Mesendoderm (in vitro differentiated cells): ENCODE measurements around the gene NMRK1.

Experiments
- DNase-seq: peaks from one replicate; pipeline ENCODE4 v3.0.0; 2013
- H2AK5ac ChIP-seq: 2 replicates; pipeline ENCODE4 v1.6.1; 2013; ENCODE audit warnings: low read length, inconsistent platforms
- H2BK120ac ChIP-seq: 2 replicates; pipeline ENCODE4 v1.6.1; 2013; ENCODE audit warnings: low read depth, mild to moderate bottlenecking, low read length, moderate library complexity, mixed read lengths
- H2BK15ac ChIP-seq: replicated peaks from 2 replicates; pipeline ENCODE4 v1.6.1; 2013; ENCODE audit warnings: low read depth, mild to moderate bottlenecking, moderate library complexity
- H2BK5ac ChIP-seq: 2 replicates; pipeline ENCODE4 v1.6.1; 2013; ENCODE audit warnings: low read length, inconsistent platforms
- H3K18ac ChIP-seq: 2 replicates; pipeline ENCODE4 v1.6.1; 2013; ENCODE audit warnings: mild to moderate bottlenecking, low read length, mixed read lengths
- H3K23ac ChIP-seq: one replicate; pipeline ENCODE4 v1.6.1; 2013; ENCODE audit warnings: low read length
- H3K27ac ChIP-seq: 2 replicates; pipeline ENCODE4 v1.5.1; 2013; ENCODE audit warnings: low read depth, mild to moderate bottlenecking, inconsistent platforms, low read length, moderate library complexity
- H3K27me3 ChIP-seq: 2 replicates; pipeline ENCODE4 v1.6.1; 2013; ENCODE audit warnings: low read length, control low read depth, mild to moderate bottlenecking, inconsistent platforms; ENCODE audit not compliant: insufficient read depth, poor library complexity
- H3K36me3 ChIP-seq: 2 replicates; pipeline ENCODE4 v1.6.1; 2013; ENCODE audit warnings: low read length, inconsistent platforms; ENCODE audit not compliant: control insufficient read depth, insufficient read depth
- H3K4ac ChIP-seq: one replicate; pipeline ENCODE4 v1.6.1; 2013; ENCODE audit warnings: low read depth, mild to moderate bottlenecking, low read length, moderate library complexity
- H3K4me1 ChIP-seq: 2 replicates; pipeline ENCODE4 v1.6.1; 2013; ENCODE audit warnings: low read depth, low read length, inconsistent platforms; ENCODE audit not compliant: control insufficient read depth
- H3K4me2 ChIP-seq: 2 replicates; pipeline ENCODE4 v1.6.1; 2013; ENCODE audit warnings: low read length
- H3K4me3 ChIP-seq: 2 replicates; pipeline ENCODE4 v1.5.1; 2013; ENCODE audit warnings: mild to moderate bottlenecking, low read length
- H3K56ac ChIP-seq: one replicate; pipeline ENCODE4 v1.6.1; 2013; ENCODE audit warnings: low read length
- H3K79me1 ChIP-seq: 2 replicates; pipeline ENCODE4 v1.6.1; 2013; ENCODE audit warnings: low read length, inconsistent platforms
- H3K79me2 ChIP-seq: 2 replicates; pipeline ENCODE4 v1.6.1; 2013; ENCODE audit warnings: mild to moderate bottlenecking, low read length; ENCODE audit not compliant: control insufficient read depth, insufficient read depth
- H3K9ac ChIP-seq: 2 replicates; pipeline ENCODE4 v1.6.1; 2013; ENCODE audit warnings: low read length, inconsistent platforms
- H4K5ac ChIP-seq: one replicate; pipeline ENCODE4 v1.6.1; 2013; ENCODE audit warnings: low read length
- H4K8ac ChIP-seq: one replicate; pipeline ENCODE4 v1.6.1; 2013; ENCODE audit warnings: low read depth, mild to moderate bottlenecking, control low read depth, low read length, moderate library complexity
- WGBS: extraction: QIAGEN DNeasy Blood & Tissue Kit; methylation state at CpG from one replicate; pipeline ENCODE4 v1.1.7; 2013; ENCODE audit warnings: low lambda C conversion rate, missing lambda C conversion rate; ENCODE audit not compliant: insufficient coverage; ENCODE audit errors: extremely low coverage; 5-methylcytosine and 5-hydroxymethylcytosine counted together

The NMRK1 gene

GRCh38 chr9:75036793-75037192 is 51.2 kb downstream of the NMRK1 start:
- H2AK5ac ChIP-seq: no peak overlapping the region
- WGBS: 100% methylated on average over 1 of the region's 3 CpGs
- no peaks in the 10 kb centered on the region for H3K79me2 ChIP-seq
- H2BK5ac ChIP-seq: no peak overlapping the region
- H3K4me1 ChIP-seq: no peaks in the 10 kb centered on the region
- H3K56ac ChIP-seq: no peak overlapping the region
- H3K4me3 ChIP-seq: no peak overlapping the region
- no peak overlapping the region for H3K4ac ChIP-seq
- H4K8ac ChIP-seq: no peak overlapping the region
- no peak overlapping the region for H3K4me2 ChIP-seq
- H3K79me1 ChIP-seq: no peaks in the 10 kb centered on the region
- no peak overlapping the region for H3K18ac ChIP-seq
- H3K9ac ChIP-seq: no peak overlapping the region
- H2BK15ac ChIP-seq: no peak overlapping the region
- no peak overlapping the region for H3K23ac ChIP-seq
- H3K27ac ChIP-seq: no peak overlapping the region
- no peaks in the 10 kb centered on the region for H3K27me3 ChIP-seq
- no peaks in the 10 kb centered on the region for H3K36me3 ChIP-seq
- no peak overlapping the region for H4K5ac ChIP-seq
- no peak overlapping the region for H2BK120ac ChIP-seq
- no peak for DNase-seq

- Histone ChIP-seq H3K79me2 (no peaks in the 10 kb centered on the region), H2BK15ac (no peak overlapping the region), H3K36me3 (no peaks in the 10 kb centered on the region), H3K4me1 (no peaks in the 10 kb centered on the region), H2BK120ac (no peak overlapping the region), H2BK5ac (no peak overlapping the region), H3K56ac (no peak overlapping the region), H4K5ac (no peak overlapping the region), H3K18ac (no peak overlapping the region), H3K4ac (no peak overlapping the region), H3K27ac (no peak overlapping the region), H3K79me1 (no peaks in the 10 kb centered on the region), H3K27me3 (no peaks in the 10 kb centered on the region), H3K4me3 (no peak overlapping the region), H3K9ac (no peak overlapping the region), H4K8ac (no peak overlapping the region), H3K23ac (no peak overlapping the region), H2AK5ac (no peak overlapping the region), H3K4me2 (no peak overlapping the region)
- no CpG with 5 or more reads among the region's 2 CpGs for WGBS
- DNase-seq: no peak
Measured at GRCh38 chr9:75033791-75034473, 54.0 kb downstream of the NMRK1 start.

GRCh38 chr9:75027187-75028107 is 60.5 kb downstream of the NMRK1 start:
- Histone ChIP-seq H2BK120ac (no peak overlapping the region), H2AK5ac (no peak overlapping the region), H3K56ac (peak overlapping the region; percentile 94), H3K18ac (peak overlapping the region; percentile 51), H3K4ac (peak overlapping the region; percentile 41), H2BK5ac (peak overlapping the region; percentile 20), H3K4me2 (peak overlapping the region; percentile 70), H3K4me3 (peak overlapping the region; percentile 51), H2BK15ac (no peak overlapping the region), H4K8ac (no peak overlapping the region), H4K5ac (no peak overlapping the region), H3K27me3 (no peaks in the 10 kb centered on the region), H3K4me1 (no peaks in the 10 kb centered on the region), H3K27ac (peak overlapping the region; percentile 89), H3K79me1 (peaks cover 11% of the 10 kb centered on the region), H3K36me3 (no peaks in the 10 kb centered on the region), H3K23ac (no peak overlapping the region), H3K79me2 (peaks cover 25% of the 10 kb centered on the region), H3K9ac (peak overlapping the region; percentile 82)
- no CpG with 5 or more reads among the region's 59 CpGs for WGBS
- peak; percentile 56 for DNase-seq

GRCh38 chr9:75023846-75024245 is 64.1 kb downstream of the NMRK1 start:
- H2AK5ac ChIP-seq: no peak overlapping the region
- H3K18ac ChIP-seq: no peak overlapping the region
- no peaks in the 10 kb centered on the region for H3K4me1 ChIP-seq
- peak; percentile 13 for DNase-seq
- no peak overlapping the region for H3K4ac ChIP-seq
- peaks cover 17% of the 10 kb centered on the region for H3K79me1 ChIP-seq
- H2BK120ac ChIP-seq: no peak overlapping the region
- H3K23ac ChIP-seq: no peak overlapping the region
- H3K56ac ChIP-seq: no peak overlapping the region
- no peaks in the 10 kb centered on the region for H3K27me3 ChIP-seq
- no peak overlapping the region for H4K8ac ChIP-seq
- H2BK15ac ChIP-seq: no peak overlapping the region
- no peak overlapping the region for H3K4me2 ChIP-seq
- H3K79me2 ChIP-seq: peaks cover 35% of the 10 kb centered on the region
- no peak overlapping the region for H2BK5ac ChIP-seq
- no peak overlapping the region for H3K4me3 ChIP-seq
- no peak overlapping the region for H3K9ac ChIP-seq
- no peaks in the 10 kb centered on the region for H3K36me3 ChIP-seq
- H3K27ac ChIP-seq: no peak overlapping the region
- H4K5ac ChIP-seq: no peak overlapping the region

- Histone ChIP-seq H3K4ac (no peak overlapping the region), H3K4me1 (no peaks in the 10 kb centered on the region), H3K27me3 (no peaks in the 10 kb centered on the region), H2BK5ac (no peak overlapping the region), H3K56ac (no peak overlapping the region), H3K4me3 (no peak overlapping the region), H2AK5ac (no peak overlapping the region), H3K9ac (no peak overlapping the region), H3K27ac (no peak overlapping the region), H3K79me1 (peaks cover 11% of the 10 kb centered on the region), H3K18ac (no peak overlapping the region), H3K4me2 (no peak overlapping the region), H2BK120ac (no peak overlapping the region), H4K5ac (no peak overlapping the region), H2BK15ac (no peak overlapping the region), H3K36me3 (no peaks in the 10 kb centered on the region), H3K79me2 (peaks cover 23% of the 10 kb centered on the region), H4K8ac (no peak overlapping the region), H3K23ac (no peak overlapping the region)
- no peak for DNase-seq
- WGBS: no CpG with 5 or more reads among the region's 1 CpG
Measured at GRCh38 chr9:75019654-75020053, 68.3 kb downstream of the NMRK1 start.
